HCT116 (cell line): Measurements from ENCODE around the gene SWAP70. TPM values are rescaled to one million over a fixed set of nuclear protein-coding genes. Genes with fewer than 3 reads are reported as not detected.

ENCODE experiments used
- ATAC-seq: fragments of 200-7000 bp; cut with Tn5 transposase; 2 replicates; pipeline ENCODE4 v1.9.1; 2020; ENCODE audit warnings: mild to moderate bottlenecking, moderate library complexity
- BruUV-seq: library from RNA; stranded (reverse); fragments of 400-500 nt; replicated peaks from 2 replicates; lab custom pipeline; 2021; lab: Mats Ljungman, UMichigan
- CTCF ChIA-PET: fragments of 300-600 bp; sonication (Branson Sonifier 250); formaldehyde crosslinking; loops from one replicate; lab custom pipeline; 2021; ENCODE audit warnings: antibody characterized with exemption; lab: Charles Lee
- POLR2A ChIA-PET: fragments of 300-600, 350-600 bp; sonication (Branson Sonifier 250); formaldehyde crosslinking; loops from one replicate; lab custom pipeline; 2021; ENCODE audit warnings: antibody characterized with exemption; lab: Charles Lee
- RAD21 ChIA-PET, 2 experiments: fragments of 300-600 bp; sonication (Branson Sonifier 250); formaldehyde crosslinking; loops; one replicate each; lab custom pipeline; 2023; ENCODE audit warnings: low total read pairs in 2 of 2; ENCODE audit not compliant: uncharacterized antibody in 2 of 2, unreplicated experiment in 2 of 2, low non-redundant PET in 1 of 2; lab: Charles Lee
- DNase-seq: peaks from one replicate; pipeline ENCODE4 v3.0.0-alpha.2; 2010; ENCODE audit warnings: low read depth, low spot score
- H2AFZ ChIP-seq: fragments of 200-600 bp; shearing (Covaris generic), sonication (generic); 2 replicates; pipeline ENCODE4 v1.6.1; 2017; ENCODE audit warnings: low read depth, mixed run types, mixed read lengths, antibody characterized with exemption, low read length; ENCODE audit not compliant: poor library complexity, severe bottlenecking
- H3K27ac ChIP-seq: 2 replicates; pipeline ENCODE4 v1.5.1; 2012; ENCODE audit warnings: low read depth, low read length
- H3K27me3 ChIP-seq: fragments of 200-600 bp; sonication (generic); 2 replicates; pipeline ENCODE4 v1.6.1; 2016; ENCODE audit warnings: mixed run types, low read length, mixed read lengths; ENCODE audit not compliant: insufficient read depth
- H3K36me3 ChIP-seq, 2 experiments: fragments of 200-500 bp in 1 of 2; fragments of 200-600 bp in 1 of 2; sonication (Bioruptor generic) in 1 of 2; sonication (generic) in 1 of 2; 2 replicates each; pipeline versions ENCODE4 v1.5.1 to v1.6.1; 2014 to 2016; ENCODE audit warnings: low read length in 2 of 2, inconsistent platforms in 1 of 2, mixed read lengths in 1 of 2, mixed run types in 1 of 2; ENCODE audit not compliant: insufficient read depth in 2 of 2, control insufficient read depth in 1 of 2
- H3K4me1 ChIP-seq, 2 experiments: fragments of 200-600 bp in 1 of 2; sonication (generic) in 1 of 2; 2 replicates each; pipeline versions ENCODE4 v1.5.1 to v1.6.1; 2012 to 2017; ENCODE audit warnings: low read length in 2 of 2, inconsistent platforms in 1 of 2, mild to moderate bottlenecking in 1 of 2, mixed read lengths in 1 of 2, mixed run types in 1 of 2, moderate library complexity in 1 of 2; ENCODE audit not compliant: insufficient read depth in 2 of 2, control insufficient read depth in 1 of 2
- H3K4me2 ChIP-seq: fragments of 200-600 bp; sonication (generic); 2 replicates; pipeline ENCODE4 v1.6.1; 2017; ENCODE audit warnings: mixed run types, low read length, mixed read lengths
- H3K4me3 ChIP-seq, 2 experiments: fragments of 200-600 bp in 1 of 2; sonication (generic) in 1 of 2; replicated peaks in 1 of 2; 2 replicates each; pipeline ENCODE4 v1.5.1; 2011 to 2016; ENCODE audit warnings: low read length in 2 of 2, control low read depth in 1 of 2, low read depth in 1 of 2, mild to moderate bottlenecking in 1 of 2, mixed read lengths in 1 of 2, mixed run types in 1 of 2
- H3K79me2 ChIP-seq: fragments of 200-600 bp; sonication (generic); 2 replicates; pipeline ENCODE4 v1.6.1; 2017; ENCODE audit warnings: mild to moderate bottlenecking, mixed run types, low read length, moderate library complexity, mixed read lengths; ENCODE audit not compliant: insufficient read depth
- H3K9ac ChIP-seq: fragments of 200-600 bp; sonication (generic); 2 replicates; pipeline ENCODE4 v1.6.1; 2016; ENCODE audit warnings: low read length, mixed read lengths
- H3K9me2 ChIP-seq: fragments of 200-600 bp; sonication (generic), shearing (Covaris generic); 2 replicates; pipeline ENCODE4 v1.6.1; 2017; ENCODE audit warnings: mixed run types, mild to moderate bottlenecking, moderate library complexity; ENCODE audit not compliant: insufficient read depth
- H3K9me3 ChIP-seq, 2 experiments: fragments of 200-500 bp in 1 of 2; fragments of 200-600 bp in 1 of 2; sonication (Bioruptor generic) in 1 of 2; sonication (generic) in 1 of 2; 2 replicates each; pipeline ENCODE4 v1.6.1; 2014 to 2017; ENCODE audit warnings: low read length in 2 of 2, mixed read lengths in 2 of 2, inconsistent platforms in 1 of 2, low read depth in 1 of 2, mild to moderate bottlenecking in 1 of 2, mixed run types in 1 of 2, moderate library complexity in 1 of 2; ENCODE audit not compliant: control insufficient read depth in 1 of 2, insufficient read depth in 1 of 2
- H4K20me1 ChIP-seq: fragments of 200-600 bp; sonication (generic), shearing (Covaris generic); 2 replicates; pipeline ENCODE4 v1.6.1; 2017; ENCODE audit warnings: mixed run types, mild to moderate bottlenecking, moderate library complexity; ENCODE audit not compliant: insufficient read depth
- ATF3 ChIP-seq: IDR thresholded peaks from 2 replicates; pipeline ENCODE4 v1.6.1; 2012
- CEBPB ChIP-seq: IDR thresholded peaks from 2 replicates; pipeline ENCODE4 v1.6.1; 2012; ENCODE audit warnings: low read depth
- CTCF ChIP-seq, 3 experiments: fragments of 200-600 bp in 1 of 3; sonication (generic) in 1 of 3; IDR thresholded peaks in 2 of 3; conservative IDR thresholded peaks in 1 of 3; 2 replicates each; pipeline ENCODE4 v1.5.1; 2012 to 2017; ENCODE audit warnings: low read depth in 2 of 3, low read length in 2 of 3, antibody characterized with exemption in 1 of 3, borderline replicate concordance in 1 of 3, control low read depth in 1 of 3, mild to moderate bottlenecking in 1 of 3, mixed read lengths in 1 of 3, mixed run types in 1 of 3, moderate library complexity in 1 of 3; ENCODE audit not compliant: insufficient read depth in 1 of 3
- EGR1 ChIP-seq: IDR thresholded peaks from 2 replicates; pipeline ENCODE4 v1.6.1; 2012; ENCODE audit warnings: low read depth
- EZH2 ChIP-seq: fragments of 200-600 bp; sonication (generic); IDR thresholded peaks from 2 replicates; pipeline ENCODE4 v1.6.1; 2017; ENCODE audit warnings: antibody characterized with exemption, mixed run types
- JUND ChIP-seq: IDR thresholded peaks from 2 replicates; pipeline ENCODE4 v1.6.1; 2012
- RAD21 ChIP-seq: IDR thresholded peaks from 2 replicates; pipeline ENCODE4 v1.6.1; 2012; ENCODE audit warnings: low read depth, mild to moderate bottlenecking
- REST ChIP-seq: IDR thresholded peaks from 2 replicates; pipeline ENCODE4 v1.6.1; 2012; ENCODE audit warnings: low read depth
- SIN3A ChIP-seq: IDR thresholded peaks from 2 replicates; pipeline ENCODE4 v1.6.1; 2012; ENCODE audit warnings: low read depth
- SRF ChIP-seq: IDR thresholded peaks from 2 replicates; pipeline ENCODE4 v1.6.1; 2012; ENCODE audit warnings: low read depth
- YY1 ChIP-seq: IDR thresholded peaks from 2 replicates; pipeline ENCODE4 v1.6.1; 2011; ENCODE audit warnings: low read length, low read depth, moderate library complexity, mild to moderate bottlenecking; ENCODE audit not compliant: insufficient replicate concordance; ENCODE audit errors: extremely low read depth
- ZBTB33 ChIP-seq: IDR thresholded peaks from 2 replicates; pipeline ENCODE4 v1.6.1; 2011; ENCODE audit warnings: mild to moderate bottlenecking, low read length, moderate library complexity; ENCODE audit not compliant: insufficient replicate concordance; ENCODE audit errors: extremely low read depth
- ZFX ChIP-seq: fragments of 450-650 bp; IDR thresholded peaks from 2 replicates; pipeline ENCODE4 v1.6.1; 2017
- ZNF274 ChIP-seq: fragments of 200-500 bp; sonication (Bioruptor generic); IDR thresholded peaks from 2 replicates; pipeline ENCODE4 v1.6.1; 2014; ENCODE audit warnings: mild to moderate bottlenecking, low read depth, low read length, inconsistent platforms
- intact Hi-C: fragments of 100-400 bp; cut with micrococcal nuclease; formaldehyde crosslinking; loops from 2 replicates; pipeline ENCODE4 v1.10.0; 2022
- total RNA-seq: library from RNA; stranded (reverse); gene quantifications from one replicate; pipeline ENCODE4 v1.2.1, GENCODE V29; 2021; ENCODE audit not compliant: unreplicated experiment
- TF ChIP-seq, protein P1 (sequence below): IDR thresholded peaks from 2 replicates; pipeline ENCODE4 v1.6.1; 2012

The SWAP70 gene
- total RNA-seq, 1 experiment from 2014 or later = 20.6 TPM

GRCh38 chr11:9617940-9618339 is 45.9 kb upstream of the SWAP70 start:
- ChIA-PET RAD21 (no interaction called here), CTCF (interaction anchor here (0.7 kb wide), 1 partner anchor 1106 kb away, joined by 3 read pairs; no protein-coding TSS in a partner anchor), POLR2A (no interaction called here)
- H4K20me1 ChIP-seq = no peaks in the 10 kb centered on the region
- DNase-seq = no peak
- H3K36me3 ChIP-seq = no peaks in the 10 kb centered on the region
- no peak for ATAC-seq
- H3K4me1 ChIP-seq = peaks cover 15 to 35% of the 10 kb centered on the region in 2 experiments
- no peak overlapping the region for H3K27ac ChIP-seq
- no peaks in the 10 kb centered on the region for H3K9me3 ChIP-seq
- no peak overlapping the region for H3K9ac ChIP-seq
- no peaks in the 10 kb centered on the region for H3K9me2 ChIP-seq
- no peak overlapping the region for H3K4me3 ChIP-seq
- BruUV-seq = no TSS peak
- intact Hi-C loops = loop anchor here (10.0 kb wide), 1 partner anchor 357 kb away; no protein-coding TSS in a partner anchor
- no peak overlapping the region for H3K4me2 ChIP-seq
- H3K79me2 ChIP-seq = no peaks in the 10 kb centered on the region
- H2AFZ ChIP-seq = no peak overlapping the region
- TF ChIP-seq EZH2 (no peak), CEBPB (no peak), JUND (no peak), REST (no peak), ZNF274 (no peak), CTCF (IDR thresholded peaks at IDR 0.05 in 2 of 3, conservative IDR thresholded peaks at IDR 0.05 in 1 of 3; ENCODE audit: borderline replicate concordance in 1 of 3, insufficient read depth in 1 of 3, low read depth in 2 of 3, low read length in 2 of 3) (no peak), ATF3 (no peak), SRF (no peak), RAD21 (no peak), SIN3A (no peak), YY1 (no peak), EGR1 (no peak), ZBTB33 (no peak), ZFX (no peak)
- TF ChIP-seq, protein P1, sequence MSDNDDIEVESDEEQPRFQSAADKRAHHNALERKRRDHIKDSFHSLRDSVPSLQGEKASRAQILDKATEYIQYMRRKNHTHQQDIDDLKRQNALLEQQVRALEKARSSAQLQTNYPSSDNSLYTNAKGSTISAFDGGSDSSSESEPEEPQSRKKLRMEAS = no peak
- H3K27me3 ChIP-seq = no peaks in the 10 kb centered on the region
